Measurements from ENCODE around the gene GAMT. TPM values are rescaled to one million over a fixed set of nuclear protein-coding genes. Genes with fewer than 3 reads are reported as not detected.
A peak's percentile ranks its signal among the peaks of the same experiment; 100 is the strongest.

The GAMT gene
- total RNA-seq, 1 donor, result 23.3 TPM

DNA sequence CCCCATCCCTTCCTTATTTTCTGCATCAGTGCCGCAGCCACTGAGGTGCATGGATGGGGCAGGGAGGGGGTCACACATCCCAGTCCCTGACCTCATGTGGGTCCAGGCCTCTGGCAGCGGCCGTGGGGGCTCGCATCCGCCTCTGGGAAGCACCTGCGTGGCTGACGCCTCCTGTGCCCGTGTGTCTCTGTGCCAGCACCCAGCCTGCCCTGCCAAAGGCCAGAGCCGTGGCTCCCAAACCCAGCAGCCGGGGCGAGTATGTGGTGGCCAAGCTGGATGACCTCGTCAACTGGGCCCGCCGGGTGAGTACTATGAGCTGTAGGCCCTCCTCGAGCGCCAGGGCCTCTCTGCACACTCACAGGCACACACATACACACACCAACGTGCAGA is 12.7 kb downstream of the GAMT start:
- TF ChIP-seq, protein P1, sequence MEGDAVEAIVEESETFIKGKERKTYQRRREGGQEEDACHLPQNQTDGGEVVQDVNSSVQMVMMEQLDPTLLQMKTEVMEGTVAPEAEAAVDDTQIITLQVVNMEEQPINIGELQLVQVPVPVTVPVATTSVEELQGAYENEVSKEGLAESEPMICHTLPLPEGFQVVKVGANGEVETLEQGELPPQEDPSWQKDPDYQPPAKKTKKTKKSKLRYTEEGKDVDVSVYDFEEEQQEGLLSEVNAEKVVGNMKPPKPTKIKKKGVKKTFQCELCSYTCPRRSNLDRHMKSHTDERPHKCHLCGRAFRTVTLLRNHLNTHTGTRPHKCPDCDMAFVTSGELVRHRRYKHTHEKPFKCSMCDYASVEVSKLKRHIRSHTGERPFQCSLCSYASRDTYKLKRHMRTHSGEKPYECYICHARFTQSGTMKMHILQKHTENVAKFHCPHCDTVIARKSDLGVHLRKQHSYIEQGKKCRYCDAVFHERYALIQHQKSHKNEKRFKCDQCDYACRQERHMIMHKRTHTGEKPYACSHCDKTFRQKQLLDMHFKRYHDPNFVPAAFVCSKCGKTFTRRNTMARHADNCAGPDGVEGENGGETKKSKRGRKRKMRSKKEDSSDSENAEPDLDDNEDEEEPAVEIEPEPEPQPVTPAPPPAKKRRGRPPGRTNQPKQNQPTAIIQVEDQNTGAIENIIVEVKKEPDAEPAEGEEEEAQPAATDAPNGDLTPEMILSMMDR (IDR thresholded peaks at IDR 0.05; ENCODE audit: insufficient read depth, low read depth, low read length), result no peak
- H3K4me3 ChIP-seq (ENCODE audit: low read depth, low read length), result no peak overlapping the region
- no peak for DNase-seq (ENCODE audit: low read depth)

DNA sequence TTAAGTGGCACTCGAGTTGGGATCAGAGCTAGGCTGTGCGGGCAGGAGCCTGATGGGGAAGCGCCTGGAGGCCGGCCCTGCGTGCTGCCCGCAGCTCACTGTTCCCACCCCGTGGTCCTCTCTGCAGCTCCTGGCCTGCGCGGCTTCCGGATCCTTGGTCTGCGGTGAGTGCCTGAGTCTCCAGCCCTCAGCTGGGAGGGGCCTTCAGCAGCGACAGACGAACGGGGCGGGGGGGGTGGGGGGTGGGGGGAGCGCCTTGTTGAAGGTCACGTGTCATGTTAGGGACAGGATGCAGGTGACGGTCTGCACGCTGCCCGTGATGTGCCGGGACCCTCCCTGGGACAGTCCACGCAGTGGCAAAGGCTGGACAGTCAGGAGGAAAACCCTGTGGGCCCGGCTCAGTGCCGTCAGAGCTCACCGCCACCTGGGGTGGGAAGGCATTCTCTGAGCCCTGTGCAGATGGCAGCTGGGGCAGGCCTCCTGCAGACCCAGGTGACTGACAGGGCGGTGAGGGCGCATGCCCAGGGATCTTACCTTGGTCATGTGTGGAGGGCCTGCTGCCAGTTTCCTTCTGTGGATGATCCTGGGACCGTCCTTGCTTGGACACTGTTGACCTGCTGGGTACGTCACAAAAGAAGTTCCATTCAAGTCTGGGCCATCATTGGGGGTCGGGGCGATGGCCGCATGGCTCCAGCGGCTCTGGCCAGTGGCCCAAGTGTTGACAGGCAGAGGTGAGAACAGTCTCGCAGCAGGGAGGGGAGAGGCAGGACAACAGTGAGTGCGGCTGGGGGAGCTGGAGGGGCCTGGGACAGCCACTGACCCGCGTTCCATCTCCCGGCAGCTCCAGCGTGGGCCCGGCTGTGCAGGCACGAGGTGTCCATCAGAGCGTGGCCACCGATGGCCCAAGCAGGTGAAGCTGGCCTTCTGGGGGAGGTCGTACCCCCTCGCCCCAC is 13.4 kb downstream of the GAMT start:
- H3K4me3 ChIP-seq (ENCODE audit: low read depth, low read length), result no peak overlapping the region
- DNase-seq (ENCODE audit: low read depth), result no peak
- TF ChIP-seq, protein P1 (IDR thresholded peaks at IDR 0.05; ENCODE audit: insufficient read depth, low read depth, low read length), result no peak

DNA sequence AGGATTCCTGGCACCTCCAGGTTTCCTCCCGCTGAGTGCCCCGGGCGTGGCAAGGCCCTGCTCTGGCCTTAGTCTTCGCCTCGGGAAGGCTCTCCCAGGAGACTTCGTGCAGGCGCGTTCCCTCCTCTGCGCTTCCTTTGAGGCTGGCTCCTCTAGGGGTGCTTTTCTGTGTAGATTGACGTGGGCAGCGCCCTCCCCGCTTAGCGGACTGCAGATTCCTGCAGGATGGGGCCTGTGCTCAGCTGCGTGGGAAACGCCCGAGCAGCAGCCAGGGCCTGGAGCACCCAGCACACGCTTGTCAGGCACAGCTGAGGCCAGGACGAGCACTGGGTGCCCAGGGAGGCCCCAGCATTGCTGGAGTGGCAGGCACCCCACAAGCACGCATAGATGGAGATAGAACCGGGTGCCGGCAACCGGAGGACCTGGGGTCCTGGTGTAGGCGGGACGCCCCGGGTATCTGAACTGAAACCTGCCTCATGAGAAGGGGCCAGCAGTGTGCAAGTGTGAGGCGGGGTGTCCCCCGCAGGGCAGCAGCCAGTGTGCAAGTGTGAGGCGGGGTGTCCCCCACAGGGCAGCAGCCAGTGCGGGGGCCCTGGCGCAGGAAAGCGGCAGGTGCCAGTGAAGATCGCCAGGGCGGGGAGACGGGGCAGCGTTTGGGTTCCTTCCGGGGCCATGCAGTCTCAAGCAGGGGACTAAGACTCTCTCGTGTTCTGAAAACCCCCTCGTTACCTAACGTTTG is 14.2 kb downstream of the GAMT start:
- no peak for DNase-seq (ENCODE audit: low read depth)
- no peak overlapping the region for H3K4me3 ChIP-seq (ENCODE audit: low read depth, low read length)
- TF ChIP-seq, protein P1 (IDR thresholded peaks at IDR 0.05; ENCODE audit: insufficient read depth, low read depth, low read length), result no peak

DNA sequence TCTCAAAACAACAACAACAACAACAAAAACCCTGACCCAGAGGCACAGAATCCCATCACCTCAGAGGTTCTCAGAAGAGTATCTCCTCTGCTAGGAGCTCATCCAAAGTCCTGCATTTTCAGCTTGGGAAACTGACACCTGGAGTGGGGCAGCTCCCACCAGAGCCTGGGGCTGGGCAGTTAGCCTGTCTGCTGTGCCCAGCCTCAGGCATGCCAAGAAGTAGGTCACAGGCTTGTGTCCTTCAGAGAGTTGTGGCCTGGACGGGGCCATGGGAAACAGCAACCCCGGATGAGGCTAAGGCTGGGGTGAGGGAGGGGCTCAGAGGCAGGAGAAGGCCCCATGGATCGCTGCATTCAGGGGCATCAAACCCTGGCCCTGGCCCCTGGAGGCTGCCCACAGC is 15.5 kb downstream of the GAMT start:
- DNase-seq (ENCODE audit: low read depth), result no peak
- TF ChIP-seq, protein P1 (IDR thresholded peaks at IDR 0.05; ENCODE audit: insufficient read depth, low read depth, low read length), result no peak
- no peak overlapping the region for H3K4me3 ChIP-seq (ENCODE audit: low read depth, low read length)

DNA sequence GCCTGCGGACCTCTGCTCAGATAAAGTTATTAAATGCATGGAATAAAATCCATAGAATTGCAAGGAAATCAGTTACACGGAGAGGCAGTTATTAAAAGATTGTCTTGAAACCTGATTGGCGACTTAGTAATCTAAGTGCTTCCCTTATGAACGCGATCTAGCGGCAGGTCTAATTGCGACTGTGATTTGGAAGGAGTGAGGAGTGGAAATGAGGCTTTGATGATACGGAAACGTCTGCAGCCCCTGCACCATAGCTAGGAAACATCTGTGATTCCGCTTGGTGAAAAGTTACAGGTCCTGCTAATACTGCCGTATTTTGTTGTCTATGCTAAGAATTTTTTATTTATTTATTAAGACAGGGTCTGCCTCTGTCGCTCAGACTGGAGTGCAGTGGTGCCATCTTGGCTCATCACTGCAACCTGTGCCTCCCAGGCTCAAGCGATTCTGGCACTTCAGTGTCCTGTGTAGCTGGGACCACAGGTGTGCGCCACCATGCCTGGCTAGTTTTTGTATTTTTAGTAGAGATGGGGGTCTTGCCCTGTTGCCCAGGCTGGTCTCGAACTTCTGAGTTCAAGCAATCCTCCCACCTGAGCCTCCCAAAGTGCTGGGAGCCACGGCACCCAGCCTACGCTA is 16.7 kb downstream of the GAMT start:
- DNase-seq (ENCODE audit: low read depth), result no peak
- TF ChIP-seq, protein P1 (IDR thresholded peaks at IDR 0.05; ENCODE audit: insufficient read depth, low read depth, low read length), result no peak
- H3K4me3 ChIP-seq (ENCODE audit: low read depth, low read length), result peak overlapping the region; percentile 92

DNA sequence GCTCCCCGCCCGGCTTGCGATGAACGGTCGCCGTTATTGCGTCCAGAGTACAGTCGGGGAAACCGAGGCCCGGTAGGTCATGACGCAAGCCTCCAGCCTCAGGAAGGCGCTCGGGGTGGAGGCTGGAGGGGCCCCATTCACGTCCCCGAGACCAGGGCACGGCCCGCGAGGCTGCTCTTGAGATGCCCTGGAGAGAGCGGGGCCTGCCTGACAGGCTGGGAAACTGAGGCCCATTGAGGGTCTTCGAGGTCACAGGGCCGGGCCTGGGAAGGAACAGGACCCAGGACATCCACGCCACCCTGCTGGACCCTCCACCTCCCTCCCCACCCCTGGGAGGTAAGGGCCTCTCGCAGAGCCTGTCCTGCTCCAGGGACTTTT is 17.3 kb downstream of the GAMT start:
- peak overlapping the region; percentile 92 for H3K4me3 ChIP-seq (ENCODE audit: low read depth, low read length)
- TF ChIP-seq, protein P1 (IDR thresholded peaks at IDR 0.05; ENCODE audit: insufficient read depth, low read depth, low read length), result no peak
- no peak for DNase-seq (ENCODE audit: low read depth)
